ENCODE data around the gene DPH7.
"Not testable (repeated sequence)": the region's sequence is repeated elsewhere in the genome, so short reads cannot be mapped to it uniquely, and the experiment has no call there.

DPH7 gene

DNA sequence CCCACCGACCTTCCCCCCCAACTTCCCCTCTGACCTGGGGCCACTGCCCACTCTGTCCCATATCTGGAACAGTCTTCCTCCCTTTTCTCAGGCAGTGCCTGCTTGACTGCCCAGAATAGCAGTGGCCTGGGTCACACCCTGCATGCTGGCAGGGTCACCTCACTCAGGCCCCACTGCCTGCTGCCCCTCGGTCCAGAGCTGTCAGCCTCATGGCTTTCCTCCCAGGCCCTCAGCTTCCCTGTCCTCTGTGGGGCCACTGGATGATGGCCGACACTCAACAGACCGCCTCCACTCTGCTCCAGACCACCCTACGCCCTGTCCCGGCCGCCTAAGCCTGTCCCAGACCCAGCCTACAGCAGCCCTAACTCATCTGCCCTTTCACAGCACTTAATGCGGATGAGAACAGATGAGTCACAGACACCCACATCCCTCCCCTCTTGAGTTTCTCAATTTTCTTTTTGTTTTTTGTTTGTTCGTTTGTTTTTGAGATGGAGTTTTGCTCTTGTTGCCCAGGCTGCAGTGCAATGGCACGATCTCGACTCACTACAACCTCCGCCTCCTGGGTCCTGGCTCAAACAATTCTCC is 34.5 kb downstream of the DPH7 start:
- DNase-seq: no peak

DNA sequence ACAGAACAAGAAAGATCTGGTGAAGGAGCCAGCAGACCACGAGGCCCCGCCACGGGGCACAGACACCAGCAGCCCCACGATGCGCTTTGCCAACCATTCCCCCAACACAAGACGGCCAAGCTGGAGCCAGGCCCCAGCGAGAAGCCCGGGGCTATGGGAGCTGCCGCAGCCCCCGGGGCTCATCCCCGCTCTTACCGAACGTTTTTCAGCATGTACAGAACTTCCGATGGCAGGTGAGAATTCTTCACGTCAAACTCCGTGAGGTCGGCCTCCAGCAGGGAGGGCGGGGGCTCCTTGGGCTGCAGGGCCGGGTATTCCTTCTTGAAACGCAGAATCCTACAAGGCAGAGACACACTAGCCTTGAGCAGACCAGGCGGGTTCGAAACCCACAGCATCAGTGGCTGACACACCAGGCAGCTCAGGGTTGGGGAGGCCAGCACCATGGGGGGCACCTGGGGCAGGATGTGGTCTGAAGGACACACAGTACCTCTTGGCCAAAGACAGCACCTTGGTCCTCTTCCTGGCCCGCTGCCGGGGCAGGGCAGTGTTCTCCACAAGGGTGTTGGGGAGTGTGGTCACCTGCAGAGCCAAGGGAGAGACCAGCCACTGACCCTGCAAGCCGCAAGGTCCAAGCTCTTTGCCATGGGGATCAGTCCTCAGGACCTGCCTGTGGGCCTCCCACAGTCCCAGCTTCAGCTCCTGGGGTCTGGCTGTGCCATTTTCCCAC is 35.3 kb downstream of the DPH7 start:
- DNase-seq: no peak

DNA sequence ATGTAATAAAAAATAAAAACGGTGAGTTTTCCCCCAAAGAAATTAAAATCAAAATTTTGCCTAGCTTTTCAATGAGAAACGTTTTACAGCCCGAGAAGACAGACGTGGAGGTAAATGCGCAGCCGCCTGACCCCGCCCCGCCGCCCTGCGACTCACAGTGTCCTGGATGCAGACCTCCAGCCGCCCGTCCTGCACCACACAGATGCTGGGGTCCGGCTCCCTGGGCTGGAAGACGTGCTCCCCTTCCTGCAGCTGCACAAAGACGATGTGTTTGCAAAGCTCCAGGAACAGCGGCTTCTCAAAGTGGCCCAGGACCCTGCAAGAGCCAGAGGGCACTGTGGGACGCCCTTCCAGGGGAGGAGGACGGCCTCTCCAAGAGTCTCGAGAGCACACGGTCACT is 36.2 kb downstream of the DPH7 start:
- no peak for DNase-seq

DNA sequence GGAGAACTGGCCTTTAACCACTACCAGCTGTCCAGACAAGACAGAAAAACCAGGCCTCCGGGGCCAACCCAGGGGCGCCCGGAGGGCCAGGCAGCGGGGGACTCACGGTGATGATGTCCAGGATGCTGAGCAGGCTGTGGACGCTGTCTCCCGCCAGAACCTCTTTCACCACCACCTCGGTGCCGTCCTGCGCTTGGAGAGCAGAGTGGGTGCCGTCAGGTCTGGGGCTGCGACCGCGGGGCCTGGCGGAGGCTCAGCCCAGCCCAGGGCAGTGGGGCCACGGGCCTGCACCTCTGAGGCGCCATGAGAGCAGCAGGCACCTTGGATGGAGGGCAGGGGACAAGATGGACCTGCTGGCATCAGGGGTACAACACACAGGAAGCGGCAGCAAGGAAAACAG is 38.2 kb downstream of the DPH7 start:
- no peak for DNase-seq

DNA sequence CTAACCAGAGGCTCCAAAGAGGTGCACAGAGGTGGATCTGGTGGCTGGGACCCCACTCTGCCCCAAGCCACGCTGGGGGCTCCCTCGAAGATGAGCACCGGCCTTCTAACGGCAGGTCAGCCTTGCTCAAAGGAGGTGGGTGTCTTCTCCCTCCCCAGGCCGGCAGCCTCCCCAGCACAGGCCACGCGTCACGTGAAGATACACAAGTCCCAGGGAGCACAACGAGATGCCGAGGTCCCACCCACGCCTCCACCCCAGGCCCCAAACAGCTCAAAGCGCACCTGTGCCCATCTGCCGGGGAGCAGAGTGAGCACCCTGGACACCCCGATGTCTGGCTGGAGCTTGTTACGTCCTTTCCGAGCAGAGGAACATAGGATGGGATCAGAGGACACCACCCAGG is 40.7 kb downstream of the DPH7 start:
- DNase-seq: no peak

DNA sequence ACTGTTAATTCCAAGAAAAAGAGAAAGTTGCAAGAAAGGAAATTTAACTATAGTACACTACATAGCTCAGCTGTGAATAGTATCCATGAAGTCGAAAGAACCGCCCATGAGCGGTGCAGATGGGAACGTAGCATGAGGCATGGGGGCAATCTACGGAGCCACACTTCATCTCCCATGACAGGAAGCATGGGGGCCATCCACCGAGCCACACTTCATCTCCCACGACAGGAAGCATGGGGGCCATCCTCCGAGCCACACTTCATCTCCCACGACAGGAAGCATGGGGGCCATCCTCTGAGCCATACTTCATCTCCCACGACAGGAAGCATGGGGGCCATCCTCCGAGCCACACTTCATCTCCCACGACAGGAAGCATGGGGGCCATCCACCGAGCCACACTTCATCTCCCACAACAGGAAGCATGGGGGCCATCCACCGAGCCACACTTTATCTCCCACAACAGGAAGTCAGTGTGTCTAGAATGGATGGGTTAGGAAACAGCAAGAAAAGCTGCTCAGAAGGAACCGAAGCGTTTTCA is 42.1 kb downstream of the DPH7 start:
- not testable (repeated sequence) for DNase-seq

DNA sequence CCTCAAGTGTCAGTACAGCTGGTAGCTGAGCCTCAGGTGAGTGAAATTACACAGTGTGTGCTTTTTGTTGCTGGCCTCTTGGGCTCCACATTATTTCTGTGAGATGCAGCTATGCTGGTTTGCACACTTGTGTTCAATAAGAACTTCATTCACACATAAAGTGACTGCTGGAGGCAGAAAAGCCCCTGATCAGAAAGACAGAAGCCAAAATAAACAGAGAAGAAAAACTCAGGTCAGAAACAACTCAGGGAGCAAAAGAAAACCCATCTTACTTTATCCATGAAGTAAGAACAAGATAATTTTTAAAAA is 43.7 kb downstream of the DPH7 start:
- no peak for DNase-seq

DNA sequence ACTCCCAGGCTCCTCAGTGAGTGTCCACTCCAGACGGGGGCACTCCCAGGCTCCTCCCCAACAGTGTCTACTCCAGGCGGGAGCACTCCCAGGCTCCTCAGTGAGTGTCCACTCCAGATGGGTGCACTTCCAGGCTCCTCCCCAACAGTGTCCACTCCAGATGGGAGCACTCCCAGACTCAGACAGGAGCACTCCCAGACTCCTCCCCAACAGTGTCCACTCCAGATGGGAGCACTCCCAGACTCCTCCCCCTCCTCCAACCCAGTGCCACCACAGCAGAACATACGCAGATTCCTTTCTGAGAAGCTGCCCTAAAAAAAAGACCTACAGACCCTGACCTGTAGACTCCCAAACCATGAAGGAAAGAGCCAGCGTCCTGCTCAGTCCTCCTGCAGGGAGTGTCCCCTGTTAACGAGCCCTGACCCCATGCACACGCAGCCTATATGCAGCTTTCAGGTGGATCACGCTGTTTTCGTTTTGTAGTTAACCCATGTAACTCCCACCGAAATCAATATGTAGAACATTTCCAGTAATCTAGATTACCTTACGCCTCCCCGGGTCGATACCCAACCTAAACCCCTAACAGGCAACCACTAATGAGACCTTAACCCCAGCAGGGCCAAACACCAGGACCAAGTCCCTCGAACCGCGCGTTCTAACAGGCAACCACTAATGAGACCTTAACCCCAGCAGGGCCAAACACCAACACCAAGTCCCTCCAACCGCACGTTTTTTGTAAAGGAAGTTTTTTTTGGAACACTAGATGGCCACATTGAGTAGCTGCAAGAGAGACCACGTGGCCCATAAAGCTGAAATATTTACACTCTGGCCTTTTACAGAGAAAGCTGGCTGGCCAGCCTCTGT is 44.2 kb downstream of the DPH7 start:
- peak; percentile 20 to 80 for DNase-seq

DNA sequence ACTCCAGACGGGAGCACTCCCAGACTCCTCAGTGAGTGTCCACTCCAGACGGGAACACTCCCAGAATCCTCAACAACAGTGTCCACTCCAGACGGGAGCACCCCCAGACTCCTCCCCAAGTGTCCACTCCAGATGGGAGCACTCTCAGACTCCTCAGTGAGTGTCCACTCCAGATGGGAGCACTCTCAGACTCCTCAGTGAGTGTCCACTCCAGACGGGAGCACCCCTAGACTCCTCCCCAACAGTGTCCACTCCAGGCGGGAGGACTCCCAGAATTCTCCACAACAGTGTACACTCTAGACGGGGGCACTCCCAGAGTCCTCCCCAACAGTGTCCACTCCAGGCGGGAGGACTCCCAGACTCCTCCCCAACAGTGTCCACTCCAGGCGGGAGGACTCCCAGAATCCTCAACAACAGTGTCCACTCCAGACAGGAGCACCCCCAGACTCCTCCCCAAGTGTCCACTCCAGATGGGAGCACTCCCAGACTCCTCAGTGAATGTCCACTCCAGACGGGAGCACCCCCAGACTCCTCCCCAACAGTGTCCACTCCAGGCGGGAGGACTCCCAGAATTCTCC is 45.7 kb downstream of the DPH7 start:
- not testable (repeated sequence) for DNase-seq

DNA sequence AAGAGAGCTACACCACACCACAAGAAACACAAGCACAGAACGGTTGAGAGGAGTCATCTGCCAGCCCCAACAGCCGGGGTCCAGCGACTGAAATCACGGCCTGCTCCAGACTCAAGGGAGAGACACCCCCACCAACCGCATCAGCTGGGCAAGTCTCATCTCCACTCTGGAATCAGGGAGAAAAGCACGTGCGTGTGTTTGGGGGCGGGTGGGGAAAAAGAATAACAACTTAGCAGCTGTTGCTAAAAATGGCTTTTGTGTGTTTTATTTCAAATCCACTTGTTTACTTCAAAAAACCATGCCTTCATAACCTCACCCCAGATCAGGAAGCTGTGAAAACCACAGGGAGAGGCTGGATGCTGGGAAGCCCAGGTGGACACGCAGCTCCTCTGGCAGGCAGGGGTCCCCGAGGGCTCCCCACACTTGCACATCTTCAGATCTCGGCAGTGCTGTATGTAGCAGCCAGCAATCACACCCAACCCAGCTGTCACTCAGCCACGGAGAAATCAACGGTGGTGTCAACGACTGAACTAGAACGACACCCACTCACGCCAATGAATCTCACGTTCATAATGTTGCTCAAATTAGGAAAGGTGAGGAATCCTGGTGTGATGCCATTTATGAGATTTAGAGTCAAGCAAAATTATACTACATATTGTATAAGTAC is 47.5 kb downstream of the DPH7 start:
- DNase-seq: no peak

DNA sequence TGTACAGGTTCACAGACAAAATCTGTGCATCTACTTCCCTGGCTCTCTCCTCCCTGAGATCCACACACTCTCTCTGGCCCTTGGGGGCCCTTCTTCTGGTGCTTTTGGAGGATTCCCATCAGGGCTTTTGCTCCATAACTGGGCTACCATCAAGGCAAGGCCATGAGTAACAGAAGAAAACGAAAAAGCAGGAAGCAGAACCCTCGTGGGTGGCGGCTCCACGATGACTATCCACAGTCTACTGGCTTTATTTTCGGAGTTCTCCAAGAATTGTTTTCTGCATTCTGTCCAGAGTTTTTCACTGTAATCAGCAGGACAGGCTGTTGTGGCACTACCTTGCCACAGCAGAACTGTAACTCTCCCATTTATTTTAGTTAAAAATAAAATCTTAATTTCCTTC is 48.4 kb downstream of the DPH7 start:
- no peak for DNase-seq

DNA sequence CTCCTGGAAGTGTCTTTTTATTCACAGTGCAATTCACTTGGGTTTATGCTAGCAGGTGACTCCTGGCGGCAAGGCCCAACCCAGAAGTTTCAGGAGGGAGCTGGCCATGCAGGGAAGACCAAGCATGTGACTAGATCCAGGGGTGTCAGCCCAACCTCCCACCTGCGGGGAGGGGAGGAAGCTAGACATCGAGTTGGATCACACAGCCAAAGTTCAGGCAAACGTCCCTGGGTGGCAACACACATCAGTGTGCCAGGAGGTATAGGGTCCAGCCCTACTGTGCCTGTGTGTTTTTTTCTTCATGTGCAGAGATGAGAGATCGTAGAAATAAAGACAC is 53.8 kb downstream of the DPH7 start:
- no peak for DNase-seq

DNA sequence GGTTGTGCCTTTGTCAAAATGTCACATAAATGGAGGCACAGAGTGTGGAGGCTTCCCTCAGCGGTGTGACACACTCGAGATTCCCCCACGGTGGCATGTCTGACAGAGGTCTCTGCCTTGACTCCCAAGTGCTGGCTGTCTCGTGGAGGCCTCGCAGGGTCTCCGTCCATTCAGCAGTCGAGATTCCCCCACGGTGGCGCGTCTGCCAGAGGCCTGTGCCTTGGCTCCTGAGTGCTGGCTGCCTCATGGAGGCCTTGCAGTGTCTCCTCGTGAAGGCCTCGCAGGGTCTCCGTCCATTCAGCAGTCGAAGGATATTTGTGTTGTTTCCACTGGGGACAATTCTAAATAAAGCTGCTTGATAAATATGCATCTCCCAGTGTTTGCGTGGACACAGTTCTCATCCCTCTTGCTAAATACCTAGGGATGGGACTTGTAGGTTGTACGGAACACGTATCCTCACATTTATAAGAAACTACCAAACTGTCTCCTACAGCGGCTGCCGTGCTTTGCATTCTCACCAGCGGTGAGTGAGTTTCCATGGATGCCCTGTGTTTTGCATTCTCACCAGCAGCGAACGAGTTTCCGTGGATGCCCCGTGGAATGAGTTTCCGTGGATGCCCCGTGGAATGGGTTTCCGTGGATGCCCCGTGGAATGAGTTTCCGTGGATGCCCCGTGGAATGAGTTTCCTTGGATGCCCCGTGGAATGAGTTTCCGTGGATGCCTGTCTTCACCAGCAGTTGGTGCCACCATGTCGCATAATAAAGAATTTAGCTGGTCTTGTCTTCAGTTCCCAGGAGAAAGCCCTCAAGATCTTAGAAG is 54.4 kb downstream of the DPH7 start:
- DNase-seq: no peak

DNA sequence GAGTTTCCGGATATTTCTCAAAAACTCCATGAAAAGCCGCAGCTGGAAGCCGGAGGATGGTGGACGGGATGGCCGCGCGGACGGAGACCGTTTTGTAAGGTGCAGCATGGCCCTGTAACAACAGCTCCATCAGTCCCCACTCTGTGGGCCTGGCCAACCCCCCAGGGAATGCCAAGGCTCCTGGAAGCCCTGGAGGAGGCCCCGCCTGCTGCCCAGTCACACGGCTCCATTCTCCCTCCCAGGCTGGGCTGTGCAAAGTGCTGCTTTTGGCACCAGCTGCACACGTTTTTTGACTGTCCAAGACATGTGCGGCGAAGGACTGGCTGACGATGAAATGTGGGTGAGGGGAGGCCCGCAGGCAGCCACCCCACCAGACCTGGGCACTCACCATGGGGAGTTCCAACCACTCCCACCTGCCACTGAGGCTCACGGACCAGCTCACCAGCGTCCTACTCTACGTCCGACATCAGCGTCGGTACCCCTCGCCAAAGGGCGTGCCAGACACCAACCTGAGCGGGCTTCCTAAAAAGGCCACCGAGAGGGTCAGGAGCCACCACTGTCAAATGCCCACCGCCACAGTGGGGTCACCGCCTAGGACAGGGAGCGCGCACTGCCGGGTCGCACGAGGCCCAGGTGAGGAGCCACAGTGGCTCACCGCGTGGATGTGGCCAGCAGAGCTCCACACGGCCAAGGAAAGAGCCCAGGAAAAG is 55.8 kb downstream of the DPH7 start:
- no peak for DNase-seq

DNA sequence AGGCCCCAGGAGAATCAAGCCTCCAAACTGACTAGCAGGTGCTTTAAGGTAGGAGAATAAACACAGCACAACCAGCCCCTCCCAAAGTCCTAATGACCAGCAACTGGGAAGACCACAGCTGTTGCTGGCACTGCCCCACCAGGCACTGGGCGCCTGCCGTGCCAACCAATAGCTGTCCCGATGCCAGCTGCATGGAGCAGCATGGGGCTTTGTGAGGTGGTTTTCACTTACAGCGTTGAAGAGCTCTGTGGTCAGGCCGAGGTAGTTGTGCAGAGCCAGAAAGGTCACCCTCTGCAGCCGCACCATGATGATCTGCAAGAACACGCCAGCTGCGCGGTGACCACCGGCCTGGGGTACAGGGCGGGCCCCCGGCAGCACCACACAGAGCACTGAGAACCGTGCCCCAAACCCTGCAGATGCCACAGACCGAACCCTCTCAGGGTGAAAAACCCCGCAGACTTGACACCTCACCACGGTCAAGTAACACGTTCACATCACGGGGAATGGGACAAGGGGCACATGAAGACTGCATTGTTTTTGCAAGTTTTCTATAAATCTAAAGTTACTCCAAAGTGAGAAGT is 57.2 kb downstream of the DPH7 start:
- DNase-seq: no peak

DNA sequence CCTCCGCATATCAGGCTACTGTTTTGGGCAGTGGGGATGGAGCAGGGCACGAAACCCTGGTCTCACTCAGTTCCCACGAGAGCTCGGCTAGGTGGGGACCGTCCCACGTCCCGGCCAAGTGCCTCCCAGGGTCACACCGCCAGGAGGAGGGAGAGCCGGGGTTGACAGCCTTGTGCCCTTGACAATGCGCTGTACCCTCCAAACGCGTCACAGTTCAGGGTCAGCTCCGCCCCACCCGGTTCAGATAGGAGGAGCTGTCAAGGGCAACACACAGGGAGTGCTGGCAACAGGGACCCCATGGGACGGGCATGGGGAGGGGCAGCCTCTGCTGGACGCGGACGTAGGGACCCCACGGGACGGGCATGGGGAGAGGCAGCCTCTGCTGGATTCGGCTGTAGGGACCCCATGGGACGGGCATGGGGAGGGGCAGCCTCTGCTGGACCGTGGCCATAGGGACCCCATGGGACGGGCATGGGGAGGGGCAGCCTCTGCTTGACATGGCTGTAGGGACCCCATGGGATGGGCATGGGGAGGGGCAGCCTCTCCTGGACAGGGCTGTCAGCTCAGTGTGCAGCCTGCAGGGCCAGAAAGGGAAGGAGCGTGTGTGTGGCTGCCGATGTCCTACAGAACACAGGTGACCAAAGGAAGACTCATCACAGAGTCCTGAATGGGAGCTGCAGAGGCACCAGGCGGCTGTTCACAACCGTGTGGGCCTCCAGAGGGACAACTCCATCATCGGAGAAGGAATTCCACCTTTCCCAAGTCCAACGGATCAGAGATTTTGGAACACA is 57.9 kb downstream of the DPH7 start:
- DNase-seq: no peak

DNA sequence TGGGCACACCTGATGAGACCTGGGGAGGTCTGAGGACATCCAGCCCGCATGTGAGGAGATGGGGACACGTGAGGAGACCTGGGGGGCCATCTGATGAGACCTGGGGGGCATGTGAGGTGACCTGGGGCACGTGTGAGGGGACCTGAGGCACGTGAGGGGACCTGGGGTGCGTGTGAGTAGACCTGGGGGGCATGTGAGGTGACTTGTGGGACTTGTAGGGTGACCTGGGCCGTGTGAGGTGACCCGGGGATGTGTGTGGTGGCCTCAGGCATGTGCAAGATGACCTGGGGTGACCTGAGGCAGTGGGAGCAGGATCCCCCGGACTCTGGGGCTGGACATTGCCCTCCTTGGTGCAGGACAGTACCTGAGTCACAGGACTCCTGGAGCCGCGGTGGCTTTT is 59.2 kb downstream of the DPH7 start:
- no peak for DNase-seq

DNA sequence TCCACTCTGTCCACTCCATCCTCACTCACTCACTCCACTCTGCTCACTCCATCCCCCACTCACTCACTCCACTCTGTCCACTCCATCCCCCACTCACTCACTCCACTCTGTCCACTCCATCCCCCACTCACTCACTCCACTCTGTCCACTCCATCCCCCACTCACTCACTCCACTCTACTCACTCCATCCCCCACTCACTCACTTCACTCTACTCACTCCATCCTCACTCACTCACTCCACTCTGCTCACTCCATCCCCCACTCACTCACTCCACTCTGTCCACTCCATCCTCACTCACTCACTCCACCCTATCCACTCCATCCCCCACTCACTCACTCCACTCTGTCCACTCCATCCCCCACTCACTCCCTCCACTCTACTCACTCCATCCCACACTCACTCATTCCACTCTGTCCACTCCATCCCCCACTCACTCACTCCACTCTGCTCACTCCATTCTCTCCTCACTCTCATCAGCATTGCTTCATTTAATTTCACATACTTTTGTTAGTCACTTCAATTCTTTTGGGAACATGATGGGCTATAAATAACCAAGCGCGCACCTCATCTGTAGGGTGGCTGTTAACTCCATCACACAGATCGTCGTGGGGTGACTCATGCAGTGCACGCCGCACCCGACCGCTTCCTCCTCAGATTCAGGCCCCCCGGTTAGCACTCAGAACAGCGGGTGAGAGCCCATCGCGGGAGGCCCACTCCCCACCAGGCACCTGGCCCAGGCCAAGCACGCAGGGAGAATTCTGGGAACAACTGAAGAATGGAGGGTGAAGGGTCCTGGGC is 59.9 kb downstream of the DPH7 start:
- DNase-seq: not testable (repeated sequence)

DNA sequence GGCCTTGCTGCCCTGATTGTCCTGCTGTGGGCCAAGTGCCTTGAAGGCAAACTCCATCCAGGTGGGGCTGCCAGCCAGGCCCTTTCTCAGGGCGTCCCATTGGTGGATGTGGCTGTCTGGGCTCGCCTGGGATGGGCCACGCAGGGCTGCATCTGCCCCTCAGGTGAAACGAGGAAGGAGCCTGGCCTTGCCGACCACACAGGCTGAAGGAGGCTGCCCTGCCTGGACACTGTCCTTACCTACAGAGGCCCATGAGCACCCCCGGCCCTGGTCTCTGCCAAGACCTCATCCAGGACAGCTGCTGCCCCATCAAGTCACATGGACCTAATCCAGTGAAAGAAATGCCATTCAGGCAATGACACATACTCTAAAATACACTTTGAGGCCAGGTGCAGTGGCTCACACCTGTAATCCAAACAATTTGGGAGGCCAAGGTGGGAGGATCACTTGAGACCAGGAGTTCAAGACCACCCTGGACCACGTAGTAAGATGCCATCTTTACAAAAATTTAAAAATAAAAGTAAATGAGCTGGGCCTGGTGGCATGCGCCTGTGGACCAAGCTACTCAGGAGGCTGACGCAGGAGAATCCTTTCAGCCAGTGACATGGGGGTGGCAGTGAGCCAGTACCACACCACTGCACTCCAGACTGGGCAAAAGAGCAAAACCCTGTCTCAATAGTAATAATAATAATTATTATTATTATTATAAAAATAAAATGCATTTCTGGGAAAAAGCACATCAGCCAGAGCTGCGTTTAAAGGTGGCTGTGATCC is 62.4 kb downstream of the DPH7 start:
- DNase-seq: no peak

Measured in NCI-H524 (cell line).